Suprapubic skin (tissue), 4 donors: ENCODE results near the gene CTSZ.

Experiments used
- EP300 ChIP-seq: sonication (generic); formaldehyde crosslinking; IDR thresholded peaks from one replicate; pipeline ENCODE4 v1.6.1; 2017; ENCODE audit warnings: antibody characterized with exemption
- POLR2A ChIP-seq, 2 donors: fragments of 450-650 bp; IDR thresholded peaks; one replicate each; pipeline ENCODE4 v1.6.1; 2017; ENCODE audit warnings: antibody characterized with exemption in 2 of 2, mild to moderate bottlenecking in 2 of 2, moderate library complexity in 2 of 2
- POLR2AphosphoS5 ChIP-seq, 3 donors: sonication (generic); formaldehyde crosslinking; IDR thresholded peaks; one replicate each; pipeline ENCODE4 v1.6.1; 2017; ENCODE audit warnings: antibody characterized with exemption in 3 of 3
- TF ChIP-seq, protein P1 (sequence below), 2 donors: fragments of 200-600 bp in 1 of 2; fragments of 450-650 bp in 1 of 2; sonication (generic) in 1 of 2; IDR thresholded peaks; one replicate each; pipeline ENCODE4 v1.5.1; 2016 to 2019; ENCODE audit warnings: antibody characterized with exemption in 2 of 2, mild to moderate bottlenecking in 1 of 2, moderate library complexity in 1 of 2

DNA sequence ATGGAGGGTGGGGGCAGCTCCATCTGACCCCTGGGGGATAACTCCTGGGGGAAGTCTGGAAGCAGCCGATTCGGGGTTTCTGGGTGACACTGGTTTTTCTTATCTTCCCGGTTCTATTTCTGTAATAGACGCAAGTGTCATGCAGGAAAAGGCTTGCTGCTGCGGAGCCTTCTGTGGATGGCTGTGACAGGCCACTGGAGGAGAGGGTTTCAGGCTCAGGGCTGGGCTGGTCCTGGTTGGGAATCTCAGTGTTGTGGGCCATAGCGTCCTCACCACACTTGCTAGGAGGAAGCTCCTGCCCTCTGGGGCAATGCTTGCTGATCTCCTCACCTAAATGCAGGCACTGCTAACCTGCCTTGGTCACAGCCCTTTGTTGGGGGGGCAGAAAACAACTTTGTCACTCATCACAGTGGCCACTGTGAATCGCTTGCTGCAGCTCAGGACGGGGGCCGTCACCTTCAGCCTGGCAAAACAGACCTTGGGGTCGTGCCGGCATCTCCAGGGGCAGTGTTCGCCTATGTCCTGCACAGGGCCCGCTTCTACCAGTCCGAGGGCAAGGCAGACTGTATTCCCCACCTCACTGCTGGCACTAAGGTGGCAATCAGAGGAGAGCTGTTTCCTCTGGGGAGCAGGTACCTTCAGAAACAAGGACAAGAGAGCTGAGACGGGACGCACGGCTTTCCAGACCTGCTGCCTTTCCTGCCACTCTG lies 7.8 kb upstream of the CTSZ start:
- TF ChIP-seq EP300 (no peak), POLR2A (IDR thresholded peaks at IDR 0.05) (no peak), POLR2AphosphoS5 (IDR thresholded peaks at IDR 0.05) (no peak)
- TF ChIP-seq, protein P1, sequence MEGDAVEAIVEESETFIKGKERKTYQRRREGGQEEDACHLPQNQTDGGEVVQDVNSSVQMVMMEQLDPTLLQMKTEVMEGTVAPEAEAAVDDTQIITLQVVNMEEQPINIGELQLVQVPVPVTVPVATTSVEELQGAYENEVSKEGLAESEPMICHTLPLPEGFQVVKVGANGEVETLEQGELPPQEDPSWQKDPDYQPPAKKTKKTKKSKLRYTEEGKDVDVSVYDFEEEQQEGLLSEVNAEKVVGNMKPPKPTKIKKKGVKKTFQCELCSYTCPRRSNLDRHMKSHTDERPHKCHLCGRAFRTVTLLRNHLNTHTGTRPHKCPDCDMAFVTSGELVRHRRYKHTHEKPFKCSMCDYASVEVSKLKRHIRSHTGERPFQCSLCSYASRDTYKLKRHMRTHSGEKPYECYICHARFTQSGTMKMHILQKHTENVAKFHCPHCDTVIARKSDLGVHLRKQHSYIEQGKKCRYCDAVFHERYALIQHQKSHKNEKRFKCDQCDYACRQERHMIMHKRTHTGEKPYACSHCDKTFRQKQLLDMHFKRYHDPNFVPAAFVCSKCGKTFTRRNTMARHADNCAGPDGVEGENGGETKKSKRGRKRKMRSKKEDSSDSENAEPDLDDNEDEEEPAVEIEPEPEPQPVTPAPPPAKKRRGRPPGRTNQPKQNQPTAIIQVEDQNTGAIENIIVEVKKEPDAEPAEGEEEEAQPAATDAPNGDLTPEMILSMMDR (IDR thresholded peaks at IDR 0.05), result no peak
